ENCODE measurements around the gene SLX4.
"Not testable (repeated sequence)": the region's sequence is repeated elsewhere in the genome, so short reads cannot be mapped to it uniquely, and the experiment has no call there.

The SLX4 gene

GRCh38 chr16:3642397-3643094 lies 31.1 kb upstream of the SLX4 start:
- DNase-seq (ENCODE audit: low read depth in 2 of 2), result no peak

GRCh38 chr16:3641801-3642396 lies 30.5 kb upstream of the SLX4 start:
- DNase-seq (ENCODE audit: low read depth in 2 of 2), result no peak

GRCh38 chr16:3640632-3641501 lies 29.5 kb upstream of the SLX4 start:
- no peak for DNase-seq (ENCODE audit: low read depth in 2 of 2)

- no peak for DNase-seq (ENCODE audit: low read depth in 2 of 2)
These were observed 28.8 kb upstream of the SLX4 start for GRCh38 chr16:3640207-3640606.

- no peak for DNase-seq (ENCODE audit: low read depth in 2 of 2)
These were observed 27.7 kb upstream of the SLX4 start for GRCh38 chr16:3638916-3639644.

GRCh38 chr16:3637371-3637923 lies 26.0 kb upstream of the SLX4 start:
- peak in 1 of 2 donors; percentile 23 for DNase-seq (ENCODE audit: low read depth in 2 of 2)

GRCh38 chr16:3625911-3626732 lies 14.7 kb upstream of the SLX4 start:
- no peak for DNase-seq (ENCODE audit: low read depth in 2 of 2)

- no peak for DNase-seq (ENCODE audit: low read depth in 2 of 2)
These were observed 13.9 kb upstream of the SLX4 start for GRCh38 chr16:3625331-3625730.

- no peak for DNase-seq (ENCODE audit: low read depth in 2 of 2)
These were observed 12.2 kb upstream of the SLX4 start for GRCh38 chr16:3623642-3624041.

GRCh38 chr16:3618769-3619141 lies 7.3 kb upstream of the SLX4 start:
- DNase-seq (ENCODE audit: low read depth in 2 of 2), result no peak

- no peak for DNase-seq (ENCODE audit: low read depth in 2 of 2)
These were observed 1.4 kb upstream of the SLX4 start for GRCh38 chr16:3612510-3613466.

- DNase-seq (ENCODE audit: low read depth in 2 of 2), result no peak
These were observed 684 bp downstream of the SLX4 start for GRCh38 chr16:3610698-3611145.

- DNase-seq (ENCODE audit: low read depth in 2 of 2), result no peak
These were observed 1.3 kb downstream of the SLX4 start for GRCh38 chr16:3609895-3610697.

- not testable (repeated sequence) for DNase-seq (ENCODE audit: low read depth in 2 of 2)
These were observed 2.4 kb downstream of the SLX4 start for GRCh38 chr16:3608976-3609375.

- no peak for DNase-seq (ENCODE audit: low read depth in 2 of 2)
These were observed 3.3 kb downstream of the SLX4 start for GRCh38 chr16:3608069-3608468.

GRCh38 chr16:3607634-3608033 lies 3.8 kb downstream of the SLX4 start:
- no peak for DNase-seq (ENCODE audit: low read depth in 2 of 2)

GRCh38 chr16:3607161-3607560 lies 4.2 kb downstream of the SLX4 start:
- no peak for DNase-seq (ENCODE audit: low read depth in 2 of 2)

- DNase-seq (ENCODE audit: low read depth in 2 of 2), result no peak
These were observed 5.0 kb downstream of the SLX4 start for GRCh38 chr16:3606441-3606840.

GRCh38 chr16:3602320-3602653 lies 9.1 kb downstream of the SLX4 start:
- DNase-seq (ENCODE audit: low read depth in 2 of 2), result no peak

Measured in stimulated activated CD4-positive, alpha-beta T cell treated with anti-CD3 and anti-CD28 coated beads, Interleukin-4, amount 100 ng/mL, for 48 hours (primary cell).